Gastrocnemius medialis (tissue), 4 donors: ENCODE data around the gene TUBB4B.
A peak's percentile ranks its signal among the peaks of the same experiment; 100 is the strongest.

Experiments used
- CTCF ChIP-seq, 5 experiments: fragments of 450-650 bp in 3 of 5; fragments of 200-600 bp in 2 of 5; sonication (generic) in 2 of 5; IDR thresholded peaks in 4 of 5; conservative IDR thresholded peaks in 1 of 5; 1 replicate in 4 of 5; 2 replicates in 1 of 5; pipeline ENCODE4 v1.5.1; 2016 to 2019; ENCODE audit warnings: antibody characterized with exemption in 5 of 5, mild to moderate bottlenecking in 3 of 5, moderate library complexity in 3 of 5
- POLR2A ChIP-seq, 2 donors: fragments of 450-650 bp; IDR thresholded peaks; one replicate each; pipeline ENCODE4 v1.6.1; 2017; ENCODE audit warnings: antibody characterized with exemption in 2 of 2, mild to moderate bottlenecking in 2 of 2, moderate library complexity in 2 of 2

GRCh38 chr9:137254624-137255447, 13.7 kb downstream of the TUBB4B start, which contains the start of gene NELFB:
- TF ChIP-seq POLR2A (IDR thresholded peaks at IDR 0.05) = peak; percentile 71 to 79
- peak in 3 of 5 experiments; percentile 8 to 36 (median 28) for TF ChIP-seq CTCF (IDR thresholded peaks at IDR 0.05 in 4 of 5, conservative IDR thresholded peaks at IDR 0.05 in 1 of 5)
